B cell (primary cell): ENCODE results near the gene KLF11.

Experiments
- CTCF ChIP-seq: fragments of 200-600 bp; IDR thresholded peaks from one replicate; pipeline ENCODE4 v1.8.0; 2022; ENCODE audit warnings: antibody characterized with exemption, mild to moderate bottlenecking
- EZH2 ChIP-seq: IDR thresholded peaks from 2 replicates; pipeline ENCODE4 v1.6.1; 2012; ENCODE audit warnings: borderline replicate concordance, low read depth, mild to moderate bottlenecking, moderate library complexity, low read length; ENCODE audit not compliant: insufficient read depth, poor library complexity, severe bottlenecking

GRCh38 chr2:10004401-10004800 lies 38.9 kb upstream of the KLF11 start:
- TF ChIP-seq CTCF (no peak), EZH2 (no peak)
